ENCODE data around the gene CHST9.
"Not testable (repeated sequence)": the region's sequence is repeated elsewhere in the genome, so short reads cannot be mapped to it uniquely, and the experiment has no call there.

Gene CHST9

GRCh38 chr18:27185025-27185763, at the start of gene CHST9:
Gene CHST9 (minus strand): TSS chr18:27185308. CDS start chr18:27142809, 42,499 bp downstream.
- DNase-seq, result no peak

GRCh38 chr18:27232355-27232754, 47.2 kb upstream of the CHST9 start:
- DNase-seq, result not testable (repeated sequence)

- not testable (repeated sequence) for DNase-seq
These were observed 46.6 kb upstream of the CHST9 start for GRCh38 chr18:27231671-27232070.

- not testable (repeated sequence) for DNase-seq
These were observed 46.1 kb upstream of the CHST9 start for GRCh38 chr18:27231221-27231620.

GRCh38 chr18:27227721-27228120, 42.6 kb upstream of the CHST9 start:
- no peak for DNase-seq

GRCh38 chr18:27226556-27227075, 41.5 kb upstream of the CHST9 start:
- no peak for DNase-seq

GRCh38 chr18:27225947-27226481, 40.9 kb upstream of the CHST9 start:
- DNase-seq, result no peak

- no peak for DNase-seq
These were observed 38.6 kb upstream of the CHST9 start for GRCh38 chr18:27223526-27224291.

GRCh38 chr18:27214831-27215230, 29.7 kb upstream of the CHST9 start:
- no peak for DNase-seq

- no peak for DNase-seq
These were observed 28.1 kb upstream of the CHST9 start for GRCh38 chr18:27213123-27213717.

GRCh38 chr18:27211569-27211968, 26.5 kb upstream of the CHST9 start:
- DNase-seq, result no peak

- peak; percentile 84 to 86 for DNase-seq
These were observed 21.3 kb upstream of the CHST9 start for GRCh38 chr18:27206411-27206810.

- DNase-seq, result peak in 1 of 2 experiments; percentile 16
These were observed 17.6 kb upstream of the CHST9 start for GRCh38 chr18:27202741-27203140.

GRCh38 chr18:27198036-27198435, 12.9 kb upstream of the CHST9 start:
- no peak for DNase-seq

GRCh38 chr18:27188309-27188708, 3.2 kb upstream of the CHST9 start:
- DNase-seq, result no peak

GRCh38 chr18:27185897-27186296, 789 bp upstream of the CHST9 start:
- DNase-seq, result no peak

GRCh38 chr18:27184115-27185024, 738 bp downstream of the CHST9 start:
- DNase-seq, result no peak

- DNase-seq, result no peak
These were observed 3.4 kb downstream of the CHST9 start for GRCh38 chr18:27181726-27182125.

GRCh38 chr18:27178424-27178823, 6.7 kb downstream of the CHST9 start:
- DNase-seq, result no peak

GRCh38 chr18:27175914-27176313, 9.2 kb downstream of the CHST9 start:
- DNase-seq, result no peak

- DNase-seq, result no peak
These were observed 9.9 kb downstream of the CHST9 start for GRCh38 chr18:27175245-27175644.

- DNase-seq, result no peak
These were observed 13.1 kb downstream of the CHST9 start for GRCh38 chr18:27171993-27172392.
